Stomach (tissue), 9 donors: Measurements from ENCODE around the gene GLI1. TPM values are rescaled to one million over a fixed set of nuclear protein-coding genes. Genes with fewer than 3 reads are reported as not detected.

Experiments
- DNase-seq, 2 donors: peaks; one replicate each; pipeline versions ENCODE4 v3.0.0 to v3.0.0-alpha.2; 2013 to 2019
- H3K27ac ChIP-seq, 5 donors: fragments of 200-600 bp in 4 of 5; sonication (generic) in 4 of 5; one replicate each; pipeline ENCODE4 v1.5.1; 2013 to 2019; ENCODE audit warnings: mild to moderate bottlenecking in 1 of 5, moderate library complexity in 1 of 5
- H3K27me3 ChIP-seq, 3 donors: fragments of 200-600 bp; sonication (generic); one replicate each; pipeline ENCODE4 v1.5.1; 2017 to 2019; ENCODE audit warnings: mixed run types in 1 of 3
- H3K36me3 ChIP-seq, 4 donors: fragments of 200-600 bp; sonication (generic); 1 replicate in 3 of 4; 2 replicates in 1 of 4; pipeline ENCODE4 v1.5.1; 2016 to 2019
- H3K4me1 ChIP-seq, 4 donors: fragments of 200-600 bp; sonication (generic); one replicate each; pipeline ENCODE4 v1.5.1; 2016 to 2019
- H3K4me3 ChIP-seq, 4 donors: fragments of 200-600 bp; sonication (generic) in 3 of 4; one replicate each; pipeline ENCODE4 v1.5.1; 2016 to 2019; ENCODE audit warnings: mild to moderate bottlenecking in 1 of 4
- H3K9me3 ChIP-seq, 4 donors: fragments of 200-600 bp; sonication (generic); one replicate each; pipeline ENCODE4 v1.5.1; 2016 to 2019
- EP300 ChIP-seq: sonication (generic); formaldehyde crosslinking; IDR thresholded peaks from one replicate; pipeline ENCODE4 v1.6.1; 2017; ENCODE audit warnings: antibody characterized with exemption
- POLR2A ChIP-seq, 4 donors: fragments of 450-650 bp; IDR thresholded peaks; one replicate each; pipeline ENCODE4 v1.6.1; 2016; ENCODE audit warnings: antibody characterized with exemption in 4 of 4, control low read depth in 2 of 4, mild to moderate bottlenecking in 1 of 4, moderate library complexity in 1 of 4
- POLR2AphosphoS5 ChIP-seq, 3 donors: sonication (generic); formaldehyde crosslinking; IDR thresholded peaks; one replicate each; pipeline ENCODE4 v1.6.1; 2016; ENCODE audit warnings: antibody characterized with exemption in 3 of 3
- WGBS, 5 donors: extraction: QIAGEN DNeasy Blood & Tissue Kit in 3 of 5; methylation state at CpG; one replicate each; pipeline versions ENCODE4 v1.1.5 to v1.1.7; 2013 to 2018; 5-methylcytosine and 5-hydroxymethylcytosine counted together
- intact Hi-C: fragments of 100-400 bp; cut with DNase I; formaldehyde crosslinking; loops from one replicate; pipeline ENCODE4 v1.15.1; 2023; ENCODE audit warnings: low total_unique reads
- polyA plus RNA-seq, 3 donors: library from polyadenylated mRNA; stranded (reverse); fragments of 200-250 nt; gene quantifications; one replicate each; pipeline ENCODE4 v1.2.3, GENCODE V29; 2013
- total RNA-seq, 5 donors: library from RNA; depleted of rRNA; stranded (reverse); fragments of >200 nt; gene quantifications; one replicate each; pipeline versions ENCODE4 v1.1.0 to v1.2.3, GENCODE V29; 2014 to 2016
- TF ChIP-seq, protein P1 (sequence below), 7 experiments: fragments of 450-650 bp in 4 of 7; fragments of 200-600 bp in 3 of 7; sonication (generic) in 3 of 7; IDR thresholded peaks; one replicate each; pipeline ENCODE4 v1.5.1; 2016 to 2019; ENCODE audit warnings: antibody characterized with exemption in 7 of 7, control low read depth in 2 of 7, mild to moderate bottlenecking in 1 of 7
- donor health status: healthy with polysubstance abuse.
- donor health status: Bipolar disorder and iron deficiency.
- donor health status: healthy.

Gene GLI1
- total and polyA plus RNA-seq, 8 donors = 0.14 to 4.0 (median 0.73) TPM

DNA sequence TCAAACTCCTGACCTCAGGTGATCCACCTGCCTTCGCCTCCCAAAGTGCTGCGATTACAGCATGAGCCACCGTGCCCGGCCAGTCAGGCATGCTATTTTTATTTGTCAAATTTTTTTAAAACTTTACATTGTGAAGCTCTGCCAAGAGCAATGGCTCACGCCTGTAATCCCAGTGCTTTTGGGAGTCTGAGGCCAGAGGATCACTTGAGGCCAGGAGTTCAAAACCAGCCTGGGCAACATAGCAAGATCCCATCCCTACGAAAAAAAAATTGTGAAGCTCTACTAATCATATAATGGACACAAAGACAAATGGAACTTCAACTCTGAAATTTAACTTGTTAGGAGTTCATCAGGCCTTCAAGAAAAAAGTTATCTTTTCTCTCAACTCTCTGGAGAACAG is 30.6 kb upstream of the GLI1 start:
- no peak for TF ChIP-seq POLR2AphosphoS5 (IDR thresholded peaks at IDR 0.05)
- TF ChIP-seq POLR2A (IDR thresholded peaks at IDR 0.05) = no peak
- TF ChIP-seq EP300 = no peak
- TF ChIP-seq, protein P1, sequence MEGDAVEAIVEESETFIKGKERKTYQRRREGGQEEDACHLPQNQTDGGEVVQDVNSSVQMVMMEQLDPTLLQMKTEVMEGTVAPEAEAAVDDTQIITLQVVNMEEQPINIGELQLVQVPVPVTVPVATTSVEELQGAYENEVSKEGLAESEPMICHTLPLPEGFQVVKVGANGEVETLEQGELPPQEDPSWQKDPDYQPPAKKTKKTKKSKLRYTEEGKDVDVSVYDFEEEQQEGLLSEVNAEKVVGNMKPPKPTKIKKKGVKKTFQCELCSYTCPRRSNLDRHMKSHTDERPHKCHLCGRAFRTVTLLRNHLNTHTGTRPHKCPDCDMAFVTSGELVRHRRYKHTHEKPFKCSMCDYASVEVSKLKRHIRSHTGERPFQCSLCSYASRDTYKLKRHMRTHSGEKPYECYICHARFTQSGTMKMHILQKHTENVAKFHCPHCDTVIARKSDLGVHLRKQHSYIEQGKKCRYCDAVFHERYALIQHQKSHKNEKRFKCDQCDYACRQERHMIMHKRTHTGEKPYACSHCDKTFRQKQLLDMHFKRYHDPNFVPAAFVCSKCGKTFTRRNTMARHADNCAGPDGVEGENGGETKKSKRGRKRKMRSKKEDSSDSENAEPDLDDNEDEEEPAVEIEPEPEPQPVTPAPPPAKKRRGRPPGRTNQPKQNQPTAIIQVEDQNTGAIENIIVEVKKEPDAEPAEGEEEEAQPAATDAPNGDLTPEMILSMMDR (IDR thresholded peaks at IDR 0.05) = no peak

DNA sequence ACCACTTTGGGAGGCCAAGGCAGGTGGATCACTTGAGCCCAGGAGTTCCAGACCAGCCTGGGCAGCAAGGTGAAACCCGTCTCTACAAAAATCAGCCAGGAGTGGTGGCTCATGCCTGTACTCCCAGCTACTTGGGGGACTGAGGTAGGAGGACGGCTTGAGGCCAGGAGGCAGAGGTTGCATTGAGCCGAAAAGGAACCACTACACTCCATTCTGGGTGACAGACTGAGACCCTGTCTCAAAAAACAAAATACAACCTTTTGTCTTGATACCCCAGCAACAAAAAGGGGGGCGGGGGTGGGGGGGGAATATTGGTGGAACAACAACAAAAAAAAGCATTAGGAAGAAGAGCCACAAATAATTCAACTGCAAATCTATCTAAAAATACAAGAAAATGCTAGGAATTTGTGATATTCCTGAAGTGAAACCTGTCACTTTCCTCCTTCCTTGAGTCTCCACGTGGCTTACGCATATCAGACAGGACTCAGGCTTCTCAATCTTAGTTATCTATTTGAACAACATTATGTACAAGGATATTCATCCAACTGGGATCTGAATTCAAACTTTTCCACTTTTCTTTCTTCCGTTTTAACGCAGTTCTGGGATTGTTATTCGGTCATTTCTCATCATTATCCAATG is 30.0 kb upstream of the GLI1 start:
- TF ChIP-seq POLR2AphosphoS5 (IDR thresholded peaks at IDR 0.05) (no peak), EP300 (no peak), POLR2A (IDR thresholded peaks at IDR 0.05) (no peak)
- TF ChIP-seq, protein P1 (IDR thresholded peaks at IDR 0.05) = no peak
- peak overlapping the region; percentile 67 to 83 (median 76) for H3K4me3 ChIP-seq
- no peaks in the 10 kb centered on the region for H3K27me3 ChIP-seq
- H3K4me1 ChIP-seq = peaks cover 9 to 26% (median 18%) of the 10 kb centered on the region in 4 donors
- H3K27ac ChIP-seq = peak overlapping the region in 4 of 5 donors; percentile 91 to 99 (median 96)
- no peaks in the 10 kb centered on the region for H3K9me3 ChIP-seq
- DNase-seq = peak in 1 of 2 donors; percentile 34
- H3K36me3 ChIP-seq = peaks cover 0 to 11% (median 9%) of the 10 kb centered on the region in 4 donors
- intact Hi-C loops = no loop called here
- WGBS, 5 donors = 24 to 31% (median 27%) methylated on average over 9 of the region's 9 CpGs

More for the DNA sequence above, 30.6 kb upstream of the GLI1 start:
- Histone ChIP-seq H3K27me3 (no peaks in the 10 kb centered on the region), H3K27ac (peak overlapping the region in 3 of 5 donors; percentile 91 to 99 (median 98)), H3K36me3 (peaks cover 0 to 14% (median 10%) of the 10 kb centered on the region in 4 donors), H3K4me1 (peaks cover 9 to 26% (median 18%) of the 10 kb centered on the region in 4 donors), H3K9me3 (no peaks in the 10 kb centered on the region), H3K4me3 (no peak overlapping the region)
- intact Hi-C loops = no loop called here
- WGBS, 5 donors = 63 to 75% (median 72%) methylated on average over 6 of the region's 6 CpGs
- DNase-seq = no peak

DNA sequence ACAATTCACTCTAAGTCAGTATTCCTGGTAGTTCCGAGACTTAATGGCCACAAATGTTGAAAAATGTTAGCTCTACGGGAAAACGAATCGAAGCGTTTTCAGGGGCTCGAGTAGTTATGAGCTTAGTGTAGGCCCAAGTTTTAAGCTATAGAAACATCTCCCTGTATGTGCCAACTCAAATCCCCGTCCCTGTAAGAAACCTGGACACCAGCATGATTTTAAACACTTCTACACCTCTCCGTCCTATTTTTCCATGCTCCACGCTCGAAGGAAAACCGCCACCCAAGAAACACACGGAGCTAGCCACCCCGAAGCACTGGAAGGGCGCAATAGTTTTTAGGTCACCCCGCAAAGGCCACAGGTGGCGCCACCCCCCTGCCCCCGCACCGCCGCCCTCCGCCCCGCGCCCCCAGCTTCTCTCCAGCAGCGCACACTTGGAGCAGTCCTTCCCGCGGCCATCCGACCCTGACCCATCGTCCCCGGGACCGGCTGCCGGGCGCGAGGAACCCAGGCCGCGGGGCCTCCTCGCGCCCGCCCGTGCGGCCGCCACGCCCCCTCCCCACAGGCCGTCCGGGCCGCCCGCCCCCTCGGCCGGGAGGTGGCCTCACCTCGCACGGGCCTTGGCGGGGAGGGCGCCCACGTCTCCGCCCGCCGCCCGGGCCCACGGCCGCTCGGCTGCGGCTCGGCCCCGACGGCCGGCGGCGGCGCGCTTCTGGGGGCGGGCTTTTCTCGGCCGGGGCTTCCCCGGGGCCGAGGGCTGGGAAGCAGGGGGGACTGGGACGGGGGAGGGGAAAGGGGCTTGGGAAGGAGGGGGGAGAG is 29.3 kb upstream of the GLI1 start:
- WGBS, 5 donors = 0 to 1% (median 1%) methylated on average over 24 to 74 of the region's 74 CpGs

More for the DNA sequence above, 29.3 kb upstream of the GLI1 start:
- intact Hi-C loops = no loop called here
- Histone ChIP-seq H3K9me3 (no peaks in the 10 kb centered on the region), H3K36me3 (peaks cover 0 to 7% (median 6%) of the 10 kb centered on the region in 4 donors), H3K4me1 (peaks cover 9 to 26% (median 18%) of the 10 kb centered on the region in 4 donors), H3K27me3 (no peaks in the 10 kb centered on the region), H3K4me3 (peak overlapping the region; percentile 67 to 83 (median 76)), H3K27ac (peak overlapping the region; percentile 91 to 99 (median 95))
- TF ChIP-seq POLR2AphosphoS5 (IDR thresholded peaks at IDR 0.05) (no peak), EP300 (no peak), POLR2A (IDR thresholded peaks at IDR 0.05) (no peak)
- TF ChIP-seq, protein P1 (IDR thresholded peaks at IDR 0.05) = no peak
- DNase-seq = peak in 1 of 2 donors; percentile 47
